ENCODE measurements around the gene CDC27.
"Not testable (repeated sequence)": the region's sequence is repeated elsewhere in the genome, so short reads cannot be mapped to it uniquely, and the experiment has no call there.

CDC27 gene

DNA sequence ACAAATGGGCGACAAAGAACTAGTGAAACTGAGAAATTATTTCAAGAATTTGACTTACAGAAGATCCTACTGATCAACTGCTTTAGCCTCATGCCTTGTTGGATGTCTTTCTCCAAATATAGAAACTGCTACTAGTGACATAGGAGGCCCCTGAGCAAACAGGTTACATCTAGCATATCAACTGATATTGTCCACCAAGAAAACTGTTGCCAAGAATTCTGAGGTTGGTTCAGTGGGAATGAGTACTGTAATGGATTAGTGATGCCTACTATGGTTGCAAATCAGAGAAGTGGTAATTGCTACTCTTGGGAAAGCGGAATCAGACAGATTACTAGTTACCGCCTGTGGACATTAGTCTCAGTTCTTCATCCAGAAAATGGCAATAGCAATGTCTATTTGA is 10.0 kb downstream of the CDC27 start:
- DNase-seq (ENCODE audit: low read depth in 1 of 2, low spot score in 1 of 2) = no peak
- TF ChIP-seq GABPA (IDR thresholded peaks at IDR 0.05; ENCODE audit: low read depth) = no peak
- H3K27me3 ChIP-seq (ENCODE audit: insufficient read depth, poor library complexity, severe bottlenecking) = no peaks in the 10 kb centered on the region
- H3K4me3 ChIP-seq (replicated peaks; ENCODE audit: insufficient read depth, low read length) = no peak overlapping the region
- H3K27ac ChIP-seq (replicated peaks) = no peak overlapping the region

GRCh38 chr17:47177261-47177660 is 11.8 kb downstream of the CDC27 start:
- Histone ChIP-seq H3K27ac (replicated peaks) (no peak overlapping the region), H3K27me3 (ENCODE audit: insufficient read depth, poor library complexity, severe bottlenecking) (no peaks in the 10 kb centered on the region), H3K4me3 (replicated peaks; ENCODE audit: insufficient read depth, low read length) (no peak overlapping the region)
- DNase-seq (ENCODE audit: low read depth in 1 of 2, low spot score in 1 of 2) = no peak
- TF ChIP-seq POLR2AphosphoS5 (IDR thresholded peaks at IDR 0.05; ENCODE audit: low read depth) = no peak
- no peak for TF ChIP-seq GABPA (IDR thresholded peaks at IDR 0.05; ENCODE audit: low read depth)
- TF ChIP-seq REST (IDR thresholded peaks at IDR 0.05; ENCODE audit: insufficient replicate concordance, low read depth) = no peak
- TF ChIP-seq, protein P1, sequence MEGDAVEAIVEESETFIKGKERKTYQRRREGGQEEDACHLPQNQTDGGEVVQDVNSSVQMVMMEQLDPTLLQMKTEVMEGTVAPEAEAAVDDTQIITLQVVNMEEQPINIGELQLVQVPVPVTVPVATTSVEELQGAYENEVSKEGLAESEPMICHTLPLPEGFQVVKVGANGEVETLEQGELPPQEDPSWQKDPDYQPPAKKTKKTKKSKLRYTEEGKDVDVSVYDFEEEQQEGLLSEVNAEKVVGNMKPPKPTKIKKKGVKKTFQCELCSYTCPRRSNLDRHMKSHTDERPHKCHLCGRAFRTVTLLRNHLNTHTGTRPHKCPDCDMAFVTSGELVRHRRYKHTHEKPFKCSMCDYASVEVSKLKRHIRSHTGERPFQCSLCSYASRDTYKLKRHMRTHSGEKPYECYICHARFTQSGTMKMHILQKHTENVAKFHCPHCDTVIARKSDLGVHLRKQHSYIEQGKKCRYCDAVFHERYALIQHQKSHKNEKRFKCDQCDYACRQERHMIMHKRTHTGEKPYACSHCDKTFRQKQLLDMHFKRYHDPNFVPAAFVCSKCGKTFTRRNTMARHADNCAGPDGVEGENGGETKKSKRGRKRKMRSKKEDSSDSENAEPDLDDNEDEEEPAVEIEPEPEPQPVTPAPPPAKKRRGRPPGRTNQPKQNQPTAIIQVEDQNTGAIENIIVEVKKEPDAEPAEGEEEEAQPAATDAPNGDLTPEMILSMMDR (IDR thresholded peaks at IDR 0.05; ENCODE audit: insufficient read depth, low read length) = no peak
- no peak for TF ChIP-seq SPI1 (IDR thresholded peaks at IDR 0.05; ENCODE audit: borderline replicate concordance, low read depth)

- no peak overlapping the region for H3K4me3 ChIP-seq (replicated peaks; ENCODE audit: insufficient read depth, low read length)
- DNase-seq (ENCODE audit: low read depth in 1 of 2, low spot score in 1 of 2) = no peak
- H3K27ac ChIP-seq (replicated peaks) = no peak overlapping the region
- no peaks in the 10 kb centered on the region for H3K27me3 ChIP-seq (ENCODE audit: insufficient read depth, poor library complexity, severe bottlenecking)
- TF ChIP-seq, protein P1 (IDR thresholded peaks at IDR 0.05; ENCODE audit: insufficient read depth, low read length) = no peak
- TF ChIP-seq POLR2AphosphoS5 (IDR thresholded peaks at IDR 0.05; ENCODE audit: low read depth) (no peak), GABPA (IDR thresholded peaks at IDR 0.05; ENCODE audit: low read depth) (no peak)
These were observed 12.7 kb downstream of the CDC27 start for GRCh38 chr17:47176389-47176826.

- not testable (repeated sequence) for H3K27ac ChIP-seq (replicated peaks); H3K27me3 ChIP-seq (ENCODE audit: insufficient read depth, poor library complexity, severe bottlenecking); H3K4me3 ChIP-seq (replicated peaks; ENCODE audit: insufficient read depth, low read length); DNase-seq (ENCODE audit: low read depth in 1 of 2, low spot score in 1 of 2)
These were observed 14.3 kb downstream of the CDC27 start for GRCh38 chr17:47174823-47175222.

DNA sequence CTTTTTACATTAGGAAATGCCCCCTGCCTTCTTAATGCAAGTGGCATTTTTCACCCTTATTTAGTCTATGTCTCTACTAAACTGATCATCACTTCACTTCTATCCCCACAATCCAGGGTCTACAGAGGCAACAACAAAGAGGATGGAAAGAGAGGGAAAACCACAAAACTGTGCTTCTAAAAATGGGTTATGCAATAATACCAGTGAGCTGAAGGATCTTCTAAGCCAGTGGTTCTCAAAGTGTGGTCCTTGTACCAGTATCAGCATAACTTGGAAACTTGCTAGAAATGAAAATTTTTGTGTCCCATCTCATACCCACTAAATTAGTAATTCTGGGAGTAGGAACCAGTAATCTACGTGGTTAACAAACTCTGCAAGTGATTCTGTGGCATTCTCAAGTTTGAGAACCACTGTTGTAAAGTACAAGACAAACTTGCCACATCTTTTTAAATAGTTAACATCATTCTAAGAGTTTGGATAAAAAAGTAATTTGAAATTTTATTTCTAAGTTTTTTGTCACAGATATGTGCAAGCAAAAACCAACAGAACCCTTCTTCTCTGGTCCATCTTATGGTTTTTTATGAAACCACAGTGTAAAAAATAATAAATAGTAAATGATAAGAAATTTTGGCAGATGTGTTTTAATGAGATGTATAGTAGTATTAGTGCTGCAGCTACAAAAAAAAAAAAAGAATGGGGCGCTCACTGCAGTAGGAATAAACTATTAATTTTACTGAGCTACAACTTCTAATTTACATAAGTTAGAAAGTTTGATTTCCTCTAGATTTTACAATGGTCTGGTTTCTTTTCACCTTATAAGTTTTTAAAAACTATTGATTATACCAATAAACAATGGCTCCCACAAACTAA is 16.2 kb downstream of the CDC27 start:
- TF ChIP-seq, protein P1 (IDR thresholded peaks at IDR 0.05; ENCODE audit: insufficient read depth, low read length) = no peak
- no peak for TF ChIP-seq POLR2AphosphoS5 (IDR thresholded peaks at IDR 0.05; ENCODE audit: low read depth)
- no peak for TF ChIP-seq SPI1 (IDR thresholded peaks at IDR 0.05; ENCODE audit: borderline replicate concordance, low read depth)
- no peak for TF ChIP-seq REST (IDR thresholded peaks at IDR 0.05; ENCODE audit: insufficient replicate concordance, low read depth)
- no peak for TF ChIP-seq GABPA (IDR thresholded peaks at IDR 0.05; ENCODE audit: low read depth)
- DNase-seq (ENCODE audit: low read depth in 1 of 2, low spot score in 1 of 2) = peak in 1 of 2 experiments; percentile 11
- H3K27ac ChIP-seq (replicated peaks) = no peak overlapping the region
- H3K27me3 ChIP-seq (ENCODE audit: insufficient read depth, poor library complexity, severe bottlenecking) = no peaks in the 10 kb centered on the region
- H3K4me3 ChIP-seq (replicated peaks; ENCODE audit: insufficient read depth, low read length) = no peak overlapping the region
